HepG2 (cell line): ENCODE measurements around the gene MED25. TPM values are rescaled to one million over a fixed set of nuclear protein-coding genes. Genes with fewer than 3 reads are reported as not detected.

Experiments
- AGO2 ChIP-seq: fragments of 200-400 bp; formaldehyde crosslinking; optimal IDR thresholded peaks from 2 replicates; pipeline ENCODE3; 2017; ENCODE audit warnings: mild to moderate bottlenecking, low read depth, low read length, moderate library complexity
- CHD2 ChIP-seq: IDR thresholded peaks from 2 replicates; pipeline ENCODE4 v1.6.1; 2011; ENCODE audit warnings: low read depth, low read length, improper control_type of control experiment
- GTF3A ChIP-seq: sonication (generic); formaldehyde crosslinking; conservative IDR thresholded peaks from 2 replicates; pipeline ENCODE4 v1.4.0; 2020; ENCODE audit warnings: mild to moderate bottlenecking, missing genetic modification reagents
- KAT7 ChIP-seq: IDR thresholded peaks from 2 replicates; pipeline ENCODE4 v1.6.1; 2018; ENCODE audit warnings: borderline replicate concordance, missing compliant biosample characterization
- MEIS2 ChIP-seq: sonication (generic); formaldehyde crosslinking; IDR thresholded peaks from 2 replicates; pipeline ENCODE4 v1.9.0; 2021; ENCODE audit warnings: mild to moderate bottlenecking, missing genetic modification reagents
- MXD1 ChIP-seq: sonication (generic); formaldehyde crosslinking; IDR thresholded peaks from 2 replicates; pipeline ENCODE4 v1.4.0; 2020; ENCODE audit warnings: mild to moderate bottlenecking, missing genetic modification reagents
- PCBP1 ChIP-seq: fragments of 200-400 bp; formaldehyde crosslinking; IDR thresholded peaks from 2 replicates; pipeline ENCODE4 v1.6.1; 2017; ENCODE audit warnings: mild to moderate bottlenecking, low read depth, low read length, borderline replicate concordance
- SRSF1 ChIP-seq: fragments of 200-400 bp; formaldehyde crosslinking; optimal IDR thresholded peaks from 2 replicates; pipeline ENCODE3; 2017; ENCODE audit warnings: mild to moderate bottlenecking, low read depth, low read length, moderate library complexity
- THAP11 ChIP-seq: IDR thresholded peaks from 2 replicates; pipeline ENCODE4 v1.6.1; 2016; ENCODE audit warnings: missing biosample characterization, missing genetic modification reagents
- ZBTB14 ChIP-seq: sonication (generic); formaldehyde crosslinking; IDR thresholded peaks from 2 replicates; pipeline ENCODE4 v1.4.0; 2020; ENCODE audit warnings: missing genetic modification reagents
- ZBTB42 ChIP-seq: sonication (generic); formaldehyde crosslinking; IDR thresholded peaks from 2 replicates; pipeline ENCODE4 v1.5.0; 2020; ENCODE audit warnings: mild to moderate bottlenecking, missing genetic modification reagents
- ZFYVE20 ChIP-seq: sonication (generic); formaldehyde crosslinking; IDR thresholded peaks from 2 replicates; pipeline ENCODE4 v1.8.0; 2023; ENCODE audit warnings: low read depth, mild to moderate bottlenecking, moderate library complexity, missing genetic modification reagents, borderline replicate concordance
- ZIK1 ChIP-seq: sonication (generic); formaldehyde crosslinking; IDR thresholded peaks from 2 replicates; pipeline ENCODE4 v1.5.0; 2020; ENCODE audit warnings: mild to moderate bottlenecking, low read depth, missing genetic modification reagents, borderline replicate concordance
- ZNF513 ChIP-seq: sonication (generic); formaldehyde crosslinking; conservative IDR thresholded peaks from 2 replicates; pipeline ENCODE4 v1.5.0; 2020; ENCODE audit warnings: missing genetic modification reagents
- ZNF567 ChIP-seq: sonication (generic); formaldehyde crosslinking; IDR thresholded peaks from 2 replicates; pipeline ENCODE4 v1.8.1; 2023; ENCODE audit warnings: mild to moderate bottlenecking, missing genetic modification reagents, borderline replicate concordance
- ZNF576 ChIP-seq: sonication (generic); formaldehyde crosslinking; IDR thresholded peaks from 2 replicates; pipeline ENCODE4 v1.4.0; 2020; ENCODE audit warnings: mild to moderate bottlenecking, missing genetic modification reagents
- ZNF768 ChIP-seq: sonication (generic); formaldehyde crosslinking; IDR thresholded peaks from 2 replicates; pipeline ENCODE4 v1.4.0; 2020; ENCODE audit warnings: missing genetic modification reagents
- ZNF790 ChIP-seq: sonication (generic); formaldehyde crosslinking; IDR thresholded peaks from 2 replicates; pipeline ENCODE4 v1.8.0; 2022; ENCODE audit warnings: missing genetic modification reagents, mild to moderate bottlenecking, borderline replicate concordance
- polyA plus RNA-seq, 8 experiments: library from polyadenylated mRNA; depleted of rRNA in 3 of 8; stranded (reverse) in 7 of 8; unstranded in 1 of 8; fragments of >200 nt; fragmentation: Illumina TruSeq in 4 of 8; extraction: Trizol in 4 of 8; gene quantifications; 2 replicates each; pipeline versions ENCODE4 v1.2.1 to v1.2.3, GENCODE V29; 2011 to 2016; ENCODE audit warnings: low read depth in 4 of 8, missing spikeins in 1 of 8, mixed read lengths in 1 of 8; ENCODE audit not compliant: insufficient read depth in 1 of 8
- total RNA-seq, 5 experiments: library from RNA; depleted of rRNA; stranded (reverse); fragments of >200 nt; fragmentation: Illumina TruSeq; extraction: Trizol; gene quantifications; 2 replicates each; pipeline ENCODE4 v1.2.3, GENCODE V29; 2016; ENCODE audit warnings: low read depth in 1 of 5
- TF ChIP-seq, protein P1 (sequence below): sonication (generic); formaldehyde crosslinking; IDR thresholded peaks from 2 replicates; pipeline ENCODE4 v1.4.0; 2020; ENCODE audit warnings: missing genetic modification reagents
- TF ChIP-seq, protein P2 (sequence below): sonication (generic); formaldehyde crosslinking; IDR thresholded peaks from 2 replicates; pipeline ENCODE4 v1.4.0; 2020; ENCODE audit warnings: low read depth, mild to moderate bottlenecking, missing genetic modification reagents

MED25 gene
- total and polyA plus RNA-seq, 2 of the 13 experiments (the other 11 are each of a cell fraction or from before 2014, with no cell fraction given), result 11.1 to 15.1 TPM

- TF ChIP-seq ZFYVE20 (CRISPR knock-in tag) (no peak), THAP11 (CRISPR knock-in tag) (peak; percentile 88), ZNF768 (0 out of 2 replicates have a peak, but pooled peaks have one; percentile 52), MXD1 (CRISPR knock-in tag) (peak; percentile 94), PCBP1 (no peak), GTF3A (CRISPR knock-in tag) (peak; percentile 76; the same call in 1 of the 2 replicates), MEIS2 (CRISPR knock-in tag) (no peak), ZNF790 (CRISPR knock-in tag) (peak; percentile 93), ZIK1 (no peak), KAT7 (0 out of 2 replicates have a peak, but pooled peaks have one; percentile 47), AGO2 (peak; percentile 77), SRSF1 (no peak), ZNF567 (CRISPR knock-in tag) (peak; percentile 82; the same call in 1 of the 2 replicates), ZBTB14 (CRISPR knock-in tag) (no peak), ZBTB42 (CRISPR knock-in tag) (0 out of 2 replicates have a peak, but pooled peaks have one; percentile 62), CHD2 (peak; percentile 47; the same call in 1 of the 2 replicates), ZNF513 (no peak), ZNF576 (peak; percentile 48; the same call in 1 of the 2 replicates)
- TF ChIP-seq, protein P1, sequence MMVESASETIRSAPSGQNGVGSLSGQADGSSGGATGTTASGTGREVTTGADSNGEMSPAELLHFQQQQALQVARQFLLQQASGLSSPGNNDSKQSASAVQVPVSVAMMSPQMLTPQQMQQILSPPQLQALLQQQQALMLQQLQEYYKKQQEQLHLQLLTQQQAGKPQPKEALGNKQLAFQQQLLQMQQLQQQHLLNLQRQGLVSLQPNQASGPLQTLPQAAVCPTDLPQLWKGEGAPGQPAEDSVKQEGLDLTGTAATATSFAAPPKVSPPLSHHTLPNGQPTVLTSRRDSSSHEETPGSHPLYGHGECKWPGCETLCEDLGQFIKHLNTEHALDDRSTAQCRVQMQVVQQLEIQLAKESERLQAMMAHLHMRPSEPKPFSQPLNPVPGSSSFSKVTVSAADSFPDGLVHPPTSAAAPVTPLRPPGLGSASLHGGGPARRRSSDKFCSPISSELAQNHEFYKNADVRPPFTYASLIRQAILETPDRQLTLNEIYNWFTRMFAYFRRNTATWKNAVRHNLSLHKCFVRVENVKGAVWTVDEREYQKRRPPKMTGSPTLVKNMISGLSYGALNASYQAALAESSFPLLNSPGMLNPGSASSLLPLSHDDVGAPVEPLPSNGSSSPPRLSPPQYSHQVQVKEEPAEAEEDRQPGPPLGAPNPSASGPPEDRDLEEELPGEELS (CRISPR knock-in tag), result no peak
- TF ChIP-seq, protein P2, sequence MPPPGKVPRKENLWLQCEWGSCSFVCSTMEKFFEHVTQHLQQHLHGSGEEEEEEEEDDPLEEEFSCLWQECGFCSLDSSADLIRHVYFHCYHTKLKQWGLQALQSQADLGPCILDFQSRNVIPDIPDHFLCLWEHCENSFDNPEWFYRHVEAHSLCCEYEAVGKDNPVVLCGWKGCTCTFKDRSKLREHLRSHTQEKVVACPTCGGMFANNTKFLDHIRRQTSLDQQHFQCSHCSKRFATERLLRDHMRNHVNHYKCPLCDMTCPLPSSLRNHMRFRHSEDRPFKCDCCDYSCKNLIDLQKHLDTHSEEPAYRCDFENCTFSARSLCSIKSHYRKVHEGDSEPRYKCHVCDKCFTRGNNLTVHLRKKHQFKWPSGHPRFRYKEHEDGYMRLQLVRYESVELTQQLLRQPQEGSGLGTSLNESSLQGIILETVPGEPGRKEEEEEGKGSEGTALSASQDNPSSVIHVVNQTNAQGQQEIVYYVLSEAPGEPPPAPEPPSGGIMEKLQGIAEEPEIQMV, result peak; percentile 73; the same call in 1 of the 2 replicates
These were observed 49.1 kb downstream of the MED25 start, which contains the start of gene PNKP (continued) for GRCh38 chr19:49866933-49867782.
